Endothelial cell of umbilical vein (primary cell): ENCODE measurements around the gene CAPN7. TPM values are rescaled to one million over a fixed set of nuclear protein-coding genes. Genes with fewer than 3 reads are reported as not detected.

ENCODE experiments used
- BruUV-seq: library from RNA; stranded (reverse); fragments of 400-500 nt; replicated peaks from 2 replicates; lab custom pipeline; 2021; lab: Mats Ljungman, UMichigan
- CTCF ChIA-PET: fragments of 300-600, 350-600 bp; sonication (Branson Sonifier 250); formaldehyde crosslinking; loops from one replicate; lab custom pipeline; 2021; ENCODE audit warnings: antibody characterized with exemption, inconsistent platforms; lab: Charles Lee
- POLR2A ChIA-PET: fragments of 300-600, 350-600 bp; sonication (Branson Sonifier 250); formaldehyde crosslinking; loops from one replicate; lab custom pipeline; 2021; ENCODE audit warnings: antibody characterized with exemption, inconsistent platforms; lab: Charles Lee
- DNase-seq: peaks from one replicate; pipeline ENCODE4 v3.0.0-alpha.2; 2011; ENCODE audit warnings: low read depth, low spot score
- FAIRE-seq: peaks from 2 replicates; lab custom pipeline; 2011; peaks lifted over from hg19 to GRCh38; lab: Jason Lieb, UNC
- H2AFZ ChIP-seq: 2 replicates; pipeline ENCODE4 v1.6.0; 2012; ENCODE audit warnings: low read depth, low read length, control low read depth, inconsistent platforms
- H3K27ac ChIP-seq: 2 replicates; pipeline ENCODE4 v1.5.1; 2011; ENCODE audit warnings: low read depth, mild to moderate bottlenecking, control low read depth, low read length, moderate library complexity; ENCODE audit not compliant: insufficient read depth
- H3K27me3 ChIP-seq, 2 experiments: 2 replicates each; pipeline versions ENCODE4 v1.6.0 to v1.6.1; 2011; ENCODE audit warnings: low read length in 2 of 2, mixed read lengths in 1 of 2; ENCODE audit not compliant: control insufficient read depth in 2 of 2, insufficient read depth in 2 of 2
- H3K36me3 ChIP-seq, 2 experiments: 2 replicates in 1 of 2; 3 replicates in 1 of 2; pipeline ENCODE4 v1.5.1; 2011; ENCODE audit warnings: low read length in 2 of 2, mild to moderate bottlenecking in 1 of 2, moderate library complexity in 1 of 2; ENCODE audit not compliant: control insufficient read depth in 2 of 2, insufficient read depth in 2 of 2; ENCODE audit errors: extremely low read depth in 1 of 2
- H3K4me1 ChIP-seq: 3 replicates; pipeline ENCODE4 v1.5.1; 2011; ENCODE audit warnings: mild to moderate bottlenecking, low read length; ENCODE audit not compliant: control insufficient read depth, insufficient read depth; ENCODE audit errors: extremely low read depth
- H3K4me2 ChIP-seq: 2 replicates; pipeline ENCODE4 v1.6.1; 2011; ENCODE audit warnings: low read length, control low read depth, mixed read lengths; ENCODE audit not compliant: insufficient read depth
- H3K4me3 ChIP-seq, 3 experiments: fragments of 200-600 bp in 1 of 3; sonication (generic), shearing (Covaris generic) in 1 of 3; replicated peaks in 1 of 3; 2 replicates each; pipeline ENCODE4 v1.5.1; 2011 to 2016; ENCODE audit warnings: control low read depth in 3 of 3, low read length in 3 of 3, mild to moderate bottlenecking in 2 of 3, inconsistent platforms in 1 of 3, low read depth in 1 of 3, moderate library complexity in 1 of 3; ENCODE audit not compliant: insufficient read depth in 1 of 3
- H3K79me2 ChIP-seq: 2 replicates; pipeline ENCODE4 v1.6.0; 2012; ENCODE audit warnings: low read length, inconsistent platforms; ENCODE audit not compliant: control insufficient read depth, insufficient read depth
- H3K9ac ChIP-seq: replicated peaks from 2 replicates; pipeline ENCODE3; 2011; ENCODE audit warnings: low read length, control low read depth; ENCODE audit not compliant: insufficient read depth; ENCODE audit errors: extremely low read depth
- H3K9me1 ChIP-seq: replicated peaks from 3 replicates; pipeline ENCODE4 v1.6.0; 2011; ENCODE audit warnings: mild to moderate bottlenecking, low read length; ENCODE audit not compliant: control insufficient read depth, insufficient read depth; ENCODE audit errors: extremely low read depth
- H3K9me3 ChIP-seq: replicated peaks from 2 replicates; pipeline ENCODE4 v1.5.1; 2012; ENCODE audit warnings: low read length, inconsistent platforms; ENCODE audit not compliant: control insufficient read depth, insufficient read depth
- H4K20me1 ChIP-seq: replicated peaks from 2 replicates; pipeline ENCODE3; 2011; ENCODE audit warnings: mild to moderate bottlenecking, low read length; ENCODE audit not compliant: control insufficient read depth, insufficient read depth; ENCODE audit errors: extremely low read depth
- FOS ChIP-seq: IDR thresholded peaks from 2 replicates; pipeline ENCODE4 v1.6.1; 2011; ENCODE audit warnings: mild to moderate bottlenecking, low read length, moderate library complexity, borderline replicate concordance; ENCODE audit not compliant: insufficient read depth
- GATA2 ChIP-seq: IDR thresholded peaks from 2 replicates; pipeline ENCODE4 v1.7.0; 2011; ENCODE audit warnings: low read depth, mild to moderate bottlenecking, moderate library complexity, mixed read lengths, low read length; ENCODE audit not compliant: insufficient read length, insufficient read depth
- POLR2A ChIP-seq: IDR thresholded peaks from 2 replicates; pipeline ENCODE4 v1.6.1; 2012; ENCODE audit warnings: low read depth, mild to moderate bottlenecking, control low read depth, low read length
- POLR2AphosphoS5 ChIP-seq: IDR thresholded peaks from 2 replicates; pipeline ENCODE4 v1.6.1; 2012; ENCODE audit warnings: low read depth, mild to moderate bottlenecking, control low read depth, low read length, moderate library complexity; ENCODE audit not compliant: insufficient read depth
- dilution Hi-C: fragments of 300-500 bp; cut with MboI; formaldehyde crosslinking; loops from one replicate; pipeline ENCODE4 v1.15.0; 2019; ENCODE audit warnings: low sequenced_read_pairs; ENCODE audit not compliant: extremely low pct_ligation_motif_present
- intact Hi-C: fragments of 100-400 bp; cut with micrococcal nuclease; formaldehyde crosslinking; loops from one replicate; pipeline ENCODE4 v1.10.0; 2022
- polyA plus RNA-seq, 4 experiments: library from polyadenylated mRNA; depleted of rRNA in 3 of 4; stranded (reverse) in 3 of 4; unstranded in 1 of 4; fragments of >200 nt; gene quantifications; 2 replicates each; pipeline versions ENCODE4 v1.2.1 to v1.2.3, GENCODE V29; 2011 to 2012; ENCODE audit warnings: missing spikeins in 1 of 4
- total RNA-seq: library from RNA; stranded (reverse); gene quantifications from 2 replicates; pipeline ENCODE4 v1.2.3, GENCODE V29; 2021
- TF ChIP-seq, protein P1 (sequence below): IDR thresholded peaks from 2 replicates; pipeline ENCODE4 v1.6.1; 2011; ENCODE audit not compliant: insufficient read depth, insufficient read length
- TF ChIP-seq, protein P2 (sequence below), 2 donors: IDR thresholded peaks; 1 replicate in 1 of 2; 2 replicates in 1 of 2; pipeline ENCODE4 v1.5.1; 2011; ENCODE audit warnings: low read length in 2 of 2, mild to moderate bottlenecking in 2 of 2, moderate library complexity in 2 of 2, control low read depth in 1 of 2, inconsistent platforms in 1 of 2, low read depth in 1 of 2; ENCODE audit not compliant: insufficient read depth in 1 of 2; ENCODE audit errors: extremely low read depth in 1 of 2

The CAPN7 gene
- total and polyA plus RNA-seq, 2 donors (not counting 3 experiments of a cell fraction or from before 2014, with no cell fraction given), result 13.2 to 32.7 TPM

GRCh38 chr3:15185404-15185803, 20.6 kb upstream of the CAPN7 start:
- intact Hi-C loops, result no loop called here
- no TSS peak for BruUV-seq
- H3K4me3 ChIP-seq, result no peak overlapping the region
- no peaks in the 10 kb centered on the region for H3K9me1 ChIP-seq
- no peaks in the 10 kb centered on the region for H3K36me3 ChIP-seq
- no peak overlapping the region for H3K9ac ChIP-seq
- no peaks in the 10 kb centered on the region for H3K4me1 ChIP-seq
- H2AFZ ChIP-seq, result no peak overlapping the region
- H3K4me2 ChIP-seq, result no peak overlapping the region
- H3K79me2 ChIP-seq, result no peaks in the 10 kb centered on the region
- dilution Hi-C loops, result no loop called here
- peaks cover 12 to 39% of the 10 kb centered on the region in 2 experiments for H3K27me3 ChIP-seq
- TF ChIP-seq GATA2 (no peak), FOS (no peak), POLR2A (no peak), POLR2AphosphoS5 (no peak)
- TF ChIP-seq, protein P1, sequence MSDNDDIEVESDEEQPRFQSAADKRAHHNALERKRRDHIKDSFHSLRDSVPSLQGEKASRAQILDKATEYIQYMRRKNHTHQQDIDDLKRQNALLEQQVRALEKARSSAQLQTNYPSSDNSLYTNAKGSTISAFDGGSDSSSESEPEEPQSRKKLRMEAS, result no peak
- TF ChIP-seq, protein P2, sequence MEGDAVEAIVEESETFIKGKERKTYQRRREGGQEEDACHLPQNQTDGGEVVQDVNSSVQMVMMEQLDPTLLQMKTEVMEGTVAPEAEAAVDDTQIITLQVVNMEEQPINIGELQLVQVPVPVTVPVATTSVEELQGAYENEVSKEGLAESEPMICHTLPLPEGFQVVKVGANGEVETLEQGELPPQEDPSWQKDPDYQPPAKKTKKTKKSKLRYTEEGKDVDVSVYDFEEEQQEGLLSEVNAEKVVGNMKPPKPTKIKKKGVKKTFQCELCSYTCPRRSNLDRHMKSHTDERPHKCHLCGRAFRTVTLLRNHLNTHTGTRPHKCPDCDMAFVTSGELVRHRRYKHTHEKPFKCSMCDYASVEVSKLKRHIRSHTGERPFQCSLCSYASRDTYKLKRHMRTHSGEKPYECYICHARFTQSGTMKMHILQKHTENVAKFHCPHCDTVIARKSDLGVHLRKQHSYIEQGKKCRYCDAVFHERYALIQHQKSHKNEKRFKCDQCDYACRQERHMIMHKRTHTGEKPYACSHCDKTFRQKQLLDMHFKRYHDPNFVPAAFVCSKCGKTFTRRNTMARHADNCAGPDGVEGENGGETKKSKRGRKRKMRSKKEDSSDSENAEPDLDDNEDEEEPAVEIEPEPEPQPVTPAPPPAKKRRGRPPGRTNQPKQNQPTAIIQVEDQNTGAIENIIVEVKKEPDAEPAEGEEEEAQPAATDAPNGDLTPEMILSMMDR (IDR thresholded peaks at IDR 0.05; ENCODE audit: extremely low read depth in 1 of 2, insufficient read depth in 1 of 2, low read depth in 1 of 2, low read length in 2 of 2), result no peak
- no peak overlapping the region for H3K27ac ChIP-seq
- DNase-seq, result no peak
- no peak for FAIRE-seq
- ChIA-PET POLR2A (no interaction called here), CTCF (interaction anchor here (1.2 to 1.4 kb wide), 2 partner anchors 10 to 16 kb away, joined by 3 to 4 read pairs; no protein-coding TSS in a partner anchor)
- no peaks in the 10 kb centered on the region for H4K20me1 ChIP-seq
- no peaks in the 10 kb centered on the region for H3K9me3 ChIP-seq
